Keratinocyte (primary cell): ENCODE data around the gene LHX5. TPM values are rescaled to one million over a fixed set of nuclear protein-coding genes. Genes with fewer than 3 reads are reported as not detected.

ENCODE experiments used
- DNase-seq: peaks from one replicate; pipeline ENCODE4 v3.0.0-alpha.2; 2011; ENCODE audit warnings: low read depth, missing footprints, low spot score
- FAIRE-seq: peaks from 2 replicates; lab custom pipeline; 2011; peaks lifted over from hg19 to GRCh38; lab: Jason Lieb, UNC
- H2AFZ ChIP-seq: 2 replicates; pipeline ENCODE4 v1.6.0; 2012; ENCODE audit warnings: low read length, control low read depth, inconsistent platforms; ENCODE audit not compliant: control insufficient read depth
- H3K27ac ChIP-seq: 2 replicates; pipeline ENCODE4 v1.5.1; 2011; ENCODE audit warnings: low read length; ENCODE audit not compliant: control insufficient read depth, insufficient read depth
- H3K27me3 ChIP-seq: 3 replicates; pipeline ENCODE4 v1.6.0; 2011; ENCODE audit warnings: low read length; ENCODE audit not compliant: control insufficient read depth, insufficient read depth; ENCODE audit errors: extremely low read depth
- H3K36me3 ChIP-seq, 2 experiments: 2 replicates in 1 of 2; 3 replicates in 1 of 2; pipeline ENCODE4 v1.5.1; 2011; ENCODE audit warnings: low read length in 2 of 2, mild to moderate bottlenecking in 1 of 2; ENCODE audit not compliant: control insufficient read depth in 2 of 2, insufficient read depth in 2 of 2; ENCODE audit errors: extremely low read depth in 1 of 2
- H3K4me1 ChIP-seq: 3 replicates; pipeline ENCODE4 v1.5.1; 2011; ENCODE audit warnings: low read length; ENCODE audit not compliant: control insufficient read depth, insufficient read depth; ENCODE audit errors: extremely low read depth
- H3K4me2 ChIP-seq: 3 replicates; pipeline ENCODE4 v1.6.0; 2011; ENCODE audit warnings: low read depth, low read length; ENCODE audit not compliant: control insufficient read depth, insufficient read depth; ENCODE audit errors: extremely low read depth
- H3K4me3 ChIP-seq, 3 experiments: fragments of 200-600 bp in 1 of 3; sonication (generic) in 1 of 3; 2 replicates in 2 of 3; 3 replicates in 1 of 3; pipeline ENCODE4 v1.5.1; 2011 to 2016; ENCODE audit warnings: low read length in 3 of 3, mild to moderate bottlenecking in 3 of 3, control low read depth in 2 of 3, inconsistent platforms in 1 of 3, low read depth in 1 of 3, mixed read lengths in 1 of 3, mixed run types in 1 of 3, moderate library complexity in 1 of 3; ENCODE audit not compliant: control insufficient read depth in 2 of 3, insufficient read depth in 2 of 3; ENCODE audit errors: extremely low read depth in 1 of 3
- H3K79me2 ChIP-seq: 2 replicates; pipeline ENCODE4 v1.6.0; 2012; ENCODE audit warnings: low read length; ENCODE audit not compliant: control insufficient read depth, insufficient read depth
- H3K9ac ChIP-seq: 3 replicates; pipeline ENCODE4 v1.6.0; 2011; ENCODE audit warnings: low read length; ENCODE audit not compliant: control insufficient read depth, insufficient read depth; ENCODE audit errors: extremely low read depth
- H3K9me1 ChIP-seq: 3 replicates; pipeline ENCODE4 v1.6.0; 2011; ENCODE audit warnings: low read length; ENCODE audit not compliant: control insufficient read depth, insufficient read depth; ENCODE audit errors: extremely low read depth
- H3K9me3 ChIP-seq: 2 replicates; pipeline ENCODE4 v1.5.1; 2012; ENCODE audit warnings: low read depth, low read length; ENCODE audit not compliant: control insufficient read depth
- H4K20me1 ChIP-seq: 3 replicates; pipeline ENCODE4 v1.6.0; 2011; ENCODE audit warnings: low read length; ENCODE audit not compliant: control insufficient read depth, insufficient read depth; ENCODE audit errors: extremely low read depth
- CTCF ChIP-seq, 3 experiments: IDR thresholded peaks in 1 of 3; conservative IDR thresholded peaks in 1 of 3; optimal IDR thresholded peaks in 1 of 3; 2 replicates in 2 of 3; 3 replicates in 1 of 3; pipeline versions ENCODE3 to v1.5.1; 2011; ENCODE audit warnings: low read length in 3 of 3, mild to moderate bottlenecking in 3 of 3, moderate library complexity in 2 of 3, control low read depth in 1 of 3, inconsistent platforms in 1 of 3; ENCODE audit not compliant: insufficient read depth in 2 of 3; ENCODE audit errors: extremely low read depth in 1 of 3
- EZH2 ChIP-seq: IDR thresholded peaks from one replicate; pipeline ENCODE4 v1.6.1; 2012; ENCODE audit warnings: inconsistent platforms, mild to moderate bottlenecking, low read length, moderate library complexity
- dilution Hi-C: fragments of 300-500 bp; cut with MboI; formaldehyde crosslinking; loops from one replicate; pipeline ENCODE4 v1.7.0; 2020; ENCODE audit warnings: low sequenced_read_pairs; ENCODE audit not compliant: extremely low pct_ligation_motif_present
- polyA minus RNA-seq, 3 experiments: library from RNA; depleted of rRNA, polyadenylated mRNA; stranded (reverse); fragments of >200 nt; gene quantifications; 1 replicate in 1 of 3; 2 replicates in 1 of 3; 3 replicates in 1 of 3; pipeline ENCODE4 v1.2.3, GENCODE V29; 2011
- polyA plus RNA-seq, 5 experiments: library from polyadenylated mRNA; depleted of rRNA in 3 of 5; stranded (reverse) in 3 of 5; stranded (forward) in 1 of 5; unstranded in 1 of 5; fragments of >200 nt; gene quantifications; 1 replicate in 1 of 5; 2 replicates in 3 of 5; 3 replicates in 1 of 5; pipeline versions ENCODE4 v1.2.1 to v1.2.3, GENCODE V29; 2011 to 2012; ENCODE audit warnings: missing spikeins in 2 of 5, low read depth in 1 of 5, low replicate concordance in 1 of 5

LHX5 gene
- polyA plus RNA-seq (0.04 to 0.10 TPM (median 0.06 TPM) in 3 replicates), polyA minus RNA-seq (not detected in 3 replicates)
- 0.20 TPM for polyA plus RNA-seq (2011; ENCODE audit: low read depth)
- 0.12 and 0.16 TPM in 2 replicates for polyA plus RNA-seq (2011; cell fraction: cytosol; rRNA removed)
- 0.11 and 0.28 TPM in 2 replicates for polyA plus RNA-seq (2011; cell fraction: nucleus; rRNA removed)
- polyA plus RNA-seq (2012; ENCODE audit: low replicate concordance): 0.19 and 0.35 TPM in 2 replicates
- not detected for polyA minus RNA-seq (2011; cell fraction: cytosol; rRNA and poly(A)+ RNA removed)
- 0.16 TPM in 1 of 2 replicates, not detected in the other for polyA minus RNA-seq (2011; cell fraction: nucleus; rRNA and poly(A)+ RNA removed)

GRCh38 chr12:113471619-113472171 lies at the start of gene LHX5:
Gene LHX5, minus strand, starts transcription at chr12:113471871. Its CDS starts 373 bp downstream, at chr12:113471498.
- no peaks in the 10 kb centered on the region for H4K20me1 ChIP-seq
- FAIRE-seq (no peak), DNase-seq (no peak)
- no peaks in the 10 kb centered on the region for H3K36me3 ChIP-seq
- H3K4me3 ChIP-seq: no peak within 1 kb of the TSS
- H3K9me3 ChIP-seq: no peaks in the 10 kb centered on the region
- H2AFZ ChIP-seq: no peak within 1 kb of the TSS
- peaks cover 11% of the 10 kb centered on the region for H3K4me1 ChIP-seq
- H3K4me2 ChIP-seq: no peak within 1 kb of the TSS
- no peak within 1 kb of the TSS for H3K27ac ChIP-seq
- H3K9ac ChIP-seq: no peak within 1 kb of the TSS
- dilution Hi-C loops: no loop called here
- H3K79me2 ChIP-seq: no peaks in the 10 kb centered on the region
- TF ChIP-seq EZH2 (peak; percentile 67), CTCF (optimal IDR thresholded peaks at IDR 0.05 in 1 of 3, IDR thresholded peaks at IDR 0.05 in 1 of 3, conservative IDR thresholded peaks at IDR 0.05 in 1 of 3; ENCODE audit: extremely low read depth in 1 of 3, insufficient read depth in 2 of 3, low read length in 3 of 3) (no peak)
- no peaks in the 10 kb centered on the region for H3K9me1 ChIP-seq
- peaks cover 100% of the 10 kb centered on the region for H3K27me3 ChIP-seq

- no peak for DNase-seq
- no peaks in the 10 kb centered on the region for H3K9me1 ChIP-seq
- no peak overlapping the region for H3K9ac ChIP-seq
- dilution Hi-C loops: no loop called here
- H3K27me3 ChIP-seq: peaks cover 35% of the 10 kb centered on the region
- FAIRE-seq: no peak
- no peaks in the 10 kb centered on the region for H3K36me3 ChIP-seq
- H3K4me1 ChIP-seq: no peaks in the 10 kb centered on the region
- no peak overlapping the region for H2AFZ ChIP-seq
- no peaks in the 10 kb centered on the region for H3K9me3 ChIP-seq
- H4K20me1 ChIP-seq: no peaks in the 10 kb centered on the region
- H3K79me2 ChIP-seq: no peaks in the 10 kb centered on the region
- no peak overlapping the region for H3K4me2 ChIP-seq
- H3K27ac ChIP-seq: no peak overlapping the region
- H3K4me3 ChIP-seq: no peak overlapping the region
- TF ChIP-seq EZH2: no peak
- no peak for TF ChIP-seq CTCF (optimal IDR thresholded peaks at IDR 0.05 in 1 of 3, IDR thresholded peaks at IDR 0.05 in 1 of 3, conservative IDR thresholded peaks at IDR 0.05 in 1 of 3; ENCODE audit: extremely low read depth in 1 of 3, insufficient read depth in 2 of 3, low read length in 3 of 3)
Observed at GRCh38 chr12:113519464-113520307, 48.0 kb upstream of the LHX5 start.
